NK-92 (cell line): ENCODE measurements around the gene SEC14L2.

Experiments
- DNase-seq: peaks from one replicate; lab custom pipeline; 2025; ENCODE audit not compliant: unreplicated experiment; lab: John Stamatoyannopoulos, UW

SEC14L2 gene

GRCh38 chr22:30396871-30397655 lies at the start of gene SEC14L2:
TSS of gene SEC14L2 (plus strand) at chr22:30397018. CDS start at chr22:30397117, 99 bp downstream.
- no peak for DNase-seq

- DNase-seq: no peak
Measured at GRCh38 chr22:30347255-30347892, 49.4 kb upstream of the SEC14L2 start.

GRCh38 chr22:30348404-30348803 lies 48.4 kb upstream of the SEC14L2 start:
- DNase-seq: no peak

- no peak for DNase-seq
Measured at GRCh38 chr22:30348809-30349208, 48.0 kb upstream of the SEC14L2 start.

GRCh38 chr22:30351226-30351625 lies 45.6 kb upstream of the SEC14L2 start:
- no peak for DNase-seq

- DNase-seq: no peak
Measured at GRCh38 chr22:30354644-30355043, 42.2 kb upstream of the SEC14L2 start.

GRCh38 chr22:30356449-30357235 lies 40.2 kb upstream of the SEC14L2 start, which contains the start of the genes CCDC157 and SF3A1:
TSS of gene CCDC157 (plus strand) at chr22:30357007. CDS start at chr22:30366001, 8,994 bp downstream.
TSS of gene SF3A1 (minus strand) at chr22:30356894. CDS start at chr22:30356792, 102 bp downstream.
- no peak for DNase-seq

GRCh38 chr22:30357236-30357570 lies 39.6 kb upstream of the SEC14L2 start:
- DNase-seq: no peak

- no peak for DNase-seq
Measured at GRCh38 chr22:30357650-30358215, 39.1 kb upstream of the SEC14L2 start.

- DNase-seq: no peak
Measured at GRCh38 chr22:30358541-30358940, 38.3 kb upstream of the SEC14L2 start.

GRCh38 chr22:30361916-30362650 lies 34.7 kb upstream of the SEC14L2 start:
- no peak for DNase-seq

GRCh38 chr22:30362651-30363281 lies 34.1 kb upstream of the SEC14L2 start:
- no peak for DNase-seq

- no peak for DNase-seq
Measured at GRCh38 chr22:30365891-30366290, 30.9 kb upstream of the SEC14L2 start.

- DNase-seq: no peak
Measured at GRCh38 chr22:30368420-30368819, 28.4 kb upstream of the SEC14L2 start.

- no peak for DNase-seq
Measured at GRCh38 chr22:30370641-30371230, 26.1 kb upstream of the SEC14L2 start.

GRCh38 chr22:30371321-30371720 lies 25.5 kb upstream of the SEC14L2 start:
- no peak for DNase-seq

- DNase-seq: no peak
Measured at GRCh38 chr22:30371981-30372380, 24.8 kb upstream of the SEC14L2 start.

- no peak for DNase-seq
Measured at GRCh38 chr22:30372915-30373314, 23.9 kb upstream of the SEC14L2 start.
